MG63 (cell line): ENCODE data around the gene FER. TPM values are rescaled to one million over a fixed set of nuclear protein-coding genes. Genes with fewer than 3 reads are reported as not detected.
"Not testable (repeated sequence)": the region's sequence is repeated elsewhere in the genome, so short reads cannot be mapped to it uniquely, and the experiment has no call there.

ENCODE experiments used
- DNase-seq: peaks from one replicate; pipeline ENCODE4 v3.0.0-alpha.2; 2020
- H3K27me3 ChIP-seq: fragments of 250-450 bp; sonication (Bioruptor Pico); 2 replicates; pipeline ENCODE4 v1.5.1; 2020; ENCODE audit warnings: mild to moderate bottlenecking, moderate library complexity
- H3K36me3 ChIP-seq: fragments of 250-450 bp; sonication (Bioruptor Pico); 2 replicates; pipeline ENCODE4 v1.5.1; 2020; ENCODE audit warnings: mild to moderate bottlenecking, moderate library complexity
- H3K4me3 ChIP-seq: fragments of 250-450 bp; sonication (Bioruptor Pico); 2 replicates; pipeline ENCODE4 v1.5.1; 2020; ENCODE audit warnings: mild to moderate bottlenecking, moderate library complexity
- H3K9me3 ChIP-seq: fragments of 250-450 bp; sonication (Bioruptor Pico); 2 replicates; pipeline ENCODE4 v1.5.1; 2020; ENCODE audit warnings: mild to moderate bottlenecking, moderate library complexity
- total RNA-seq: library from RNA; depleted of rRNA; stranded (reverse); fragments of >200 nt; shearing (Covaris generic); gene quantifications from 2 replicates; pipeline ENCODE4 v1.2.3, GENCODE V29; 2014; ENCODE audit warnings: low replicate concordance; rRNA removed

FER gene
- 5.9 and 9.9 TPM in 2 replicates for total RNA-seq

DNA sequence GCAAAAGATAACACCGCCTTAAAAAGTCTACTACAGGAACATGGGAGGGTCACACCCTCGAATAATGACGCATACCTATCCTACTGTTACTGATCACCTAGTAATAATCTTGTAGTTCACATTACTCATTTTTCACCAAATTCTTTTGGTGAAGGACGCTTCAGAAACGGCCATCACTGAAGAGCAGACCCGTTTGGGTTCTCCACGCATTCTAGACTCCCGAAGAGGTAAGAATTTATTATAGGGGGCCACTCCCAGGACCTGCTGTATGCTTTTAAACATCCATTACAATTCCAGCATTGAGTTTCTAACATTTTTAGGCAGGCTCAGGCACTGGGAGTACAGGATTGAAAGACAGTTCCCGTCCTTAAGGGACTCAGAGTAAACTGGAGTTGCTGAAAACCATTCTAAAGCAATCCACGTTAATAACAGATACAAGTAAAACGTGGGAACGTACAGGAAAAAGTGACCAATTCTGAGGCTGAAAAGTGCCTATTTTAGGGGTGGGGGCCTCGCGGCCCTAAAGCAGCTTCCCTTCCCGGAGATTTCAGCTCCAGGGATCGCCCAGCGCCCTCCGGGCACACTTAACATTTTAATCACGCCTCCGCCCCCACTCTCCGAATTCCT is at the start of gene FER:
TSS of gene FER (plus strand) at position 124 of the 627 bp plus-strand sequence. CDS start 50,286 bp downstream, outside the sequence.
- no peaks in the 10 kb centered on the region for H3K27me3 ChIP-seq

DNA sequence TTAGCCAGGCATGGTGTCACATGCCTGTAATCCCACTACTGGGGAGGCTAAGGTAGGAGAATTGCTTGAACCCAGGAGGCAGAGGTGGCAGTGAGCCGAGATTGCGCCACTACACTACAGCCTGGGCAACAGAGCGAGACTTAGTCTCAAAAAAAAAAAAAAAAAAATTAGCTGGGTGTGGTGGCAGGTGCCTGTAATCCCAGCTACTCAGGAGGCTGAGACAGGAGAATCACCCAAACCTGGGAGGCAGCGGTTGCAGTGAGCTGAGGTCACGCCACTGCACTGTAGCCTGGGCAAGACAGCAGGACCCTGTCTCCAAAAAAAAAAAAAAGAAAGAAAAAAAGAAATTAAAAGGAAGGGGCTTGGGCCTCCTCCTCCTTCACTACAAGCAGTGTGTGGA is 47.3 kb upstream of the FER start:
- H3K4me3 ChIP-seq, H3K27me3 ChIP-seq, DNase-seq, H3K9me3 ChIP-seq, H3K36me3 ChIP-seq: not testable (repeated sequence)

More for the DNA sequence above, at the start of gene FER:
- Histone ChIP-seq H3K4me3 (peak within 1 kb of the TSS; percentile 81), H3K36me3 (no peaks in the 10 kb centered on the region), H3K9me3 (no peaks in the 10 kb centered on the region)
- DNase-seq = peak; percentile 54

DNA sequence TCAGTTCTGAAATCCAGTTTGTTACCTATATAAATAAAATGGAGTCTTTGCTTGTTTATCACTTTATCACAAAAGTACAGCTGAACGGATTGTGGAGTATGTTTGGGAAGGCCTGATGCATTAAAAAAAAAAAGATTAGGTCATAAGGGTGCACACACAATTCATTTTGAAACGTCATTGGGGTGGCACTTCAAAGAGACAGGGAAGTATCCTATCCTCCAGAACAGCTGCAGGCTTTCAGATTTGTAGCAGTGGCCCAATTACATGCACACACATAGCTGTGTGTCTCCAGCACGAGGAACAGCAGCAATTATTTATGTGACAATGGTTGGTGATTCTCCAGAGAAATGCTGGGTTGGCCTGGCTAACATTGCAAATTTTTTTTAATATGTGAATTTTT is 46.8 kb upstream of the FER start:
- no peak for DNase-seq
- Histone ChIP-seq H3K36me3 (no peaks in the 10 kb centered on the region), H3K9me3 (no peaks in the 10 kb centered on the region; the same call in 1 of the 2 replicates), H3K4me3 (no peak overlapping the region), H3K27me3 (no peaks in the 10 kb centered on the region)

DNA sequence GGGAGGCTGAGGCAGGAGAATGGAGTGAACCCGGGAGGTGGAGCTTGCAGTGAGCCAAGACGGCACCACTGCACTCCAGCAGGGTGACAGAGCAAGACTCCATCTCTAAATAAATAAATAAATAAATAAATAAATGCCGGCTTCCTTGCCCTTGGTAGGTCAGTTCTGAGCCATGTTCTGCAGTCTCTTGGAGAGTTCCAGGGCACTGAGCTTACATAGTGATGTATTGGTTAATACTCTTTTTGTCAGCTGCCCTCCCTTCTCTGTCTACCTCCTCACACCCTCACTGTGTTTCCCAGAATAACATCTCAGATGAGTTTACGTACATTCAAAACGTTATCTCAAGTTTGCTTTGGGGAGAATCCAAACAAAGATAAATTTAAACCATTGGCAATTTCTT is 45.2 kb upstream of the FER start:
- Histone ChIP-seq H3K9me3 (no peaks in the 10 kb centered on the region; the same call in 1 of the 2 replicates), H3K4me3 (no peak overlapping the region), H3K27me3 (no peaks in the 10 kb centered on the region), H3K36me3 (no peaks in the 10 kb centered on the region)
- DNase-seq = no peak

DNA sequence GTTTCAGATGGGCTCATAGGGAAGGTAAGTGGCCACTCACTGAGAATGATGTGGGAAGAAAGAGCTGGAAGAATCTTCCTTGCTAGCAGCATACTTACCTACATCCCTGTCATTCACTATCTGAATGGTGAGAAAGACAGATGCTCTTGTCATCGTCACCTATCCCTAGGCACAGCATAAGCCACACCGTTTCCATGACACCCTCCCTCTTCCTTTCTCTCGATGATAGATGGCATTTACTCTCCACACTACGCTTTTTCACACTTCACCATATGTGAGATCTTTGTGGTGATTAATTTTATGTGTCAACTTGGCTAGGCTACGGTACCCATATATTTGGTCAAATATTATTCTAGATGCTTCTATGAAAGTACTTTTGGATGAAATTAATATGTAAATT is 44.4 kb upstream of the FER start:
- Histone ChIP-seq H3K27me3 (no peaks in the 10 kb centered on the region), H3K36me3 (no peaks in the 10 kb centered on the region), H3K4me3 (no peak overlapping the region), H3K9me3 (no peaks in the 10 kb centered on the region; the same call in 1 of the 2 replicates)
- DNase-seq = no peak

DNA sequence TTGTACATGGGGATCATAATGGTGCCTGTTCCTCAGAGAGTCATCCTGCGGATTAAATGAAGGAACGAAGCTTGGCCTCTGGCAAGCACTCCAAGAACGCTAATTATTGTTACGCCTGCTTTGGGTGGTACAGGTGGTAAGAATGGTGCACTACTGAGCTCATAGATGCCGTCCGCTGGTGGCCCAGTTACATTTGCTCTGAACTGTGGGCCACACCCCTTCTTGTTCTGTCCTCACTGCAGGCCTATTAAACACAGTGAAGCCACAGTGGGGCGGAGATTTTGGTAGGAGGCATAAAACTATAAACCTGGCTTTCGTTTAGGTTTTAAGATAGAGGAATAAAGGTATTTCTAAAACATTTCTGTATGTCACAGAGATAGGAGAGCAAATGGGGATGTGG is 40.6 kb upstream of the FER start:
- no peaks in the 10 kb centered on the region; the same call in 1 of the 2 replicates for H3K9me3 ChIP-seq
- no peaks in the 10 kb centered on the region for H3K36me3 ChIP-seq
- no peak for DNase-seq
- H3K4me3 ChIP-seq = no peak overlapping the region
- peaks cover 5% of the 10 kb centered on the region; the same call in 1 of the 2 replicates for H3K27me3 ChIP-seq

DNA sequence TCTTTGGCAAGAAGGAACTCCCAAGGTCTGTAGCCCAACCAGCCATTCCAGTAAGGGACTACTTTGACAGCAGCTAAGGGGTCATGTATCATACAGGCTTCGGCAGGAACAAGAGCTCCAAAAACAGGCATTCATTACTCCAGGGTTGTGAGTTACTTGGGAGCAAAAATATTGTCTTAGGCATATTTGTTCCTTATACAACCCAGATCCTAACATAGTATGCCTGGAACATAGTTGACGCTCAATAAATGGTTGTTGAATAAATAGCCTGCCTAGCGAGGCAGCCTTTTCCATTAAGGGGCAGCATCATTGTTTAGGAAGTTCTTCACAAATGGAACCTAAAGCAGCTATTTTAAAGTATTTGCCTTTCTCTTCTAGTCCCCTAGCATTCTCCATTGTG is 35.8 kb upstream of the FER start:
- DNase-seq = no peak
- Histone ChIP-seq H3K4me3 (no peak overlapping the region), H3K27me3 (peaks cover 8% of the 10 kb centered on the region), H3K36me3 (no peaks in the 10 kb centered on the region), H3K9me3 (no peaks in the 10 kb centered on the region)

DNA sequence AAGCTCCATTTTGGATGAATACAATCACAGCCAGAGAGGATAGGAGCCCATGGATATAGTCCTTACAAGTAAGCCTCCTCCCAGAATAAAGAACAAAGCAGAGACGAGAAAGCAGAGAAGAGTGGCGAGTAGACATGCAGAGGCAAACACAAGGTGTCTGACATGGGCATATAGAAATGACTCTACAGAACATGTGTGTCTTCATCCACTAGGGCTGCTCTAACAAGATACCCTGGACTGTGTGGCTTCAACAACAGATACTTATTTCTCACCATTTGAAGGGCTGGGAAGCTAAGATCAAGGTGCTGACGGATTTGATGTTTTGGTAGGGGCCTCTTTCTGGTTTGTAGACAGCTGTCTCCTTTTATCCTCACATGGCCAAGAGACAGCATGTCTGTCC is 32.3 kb upstream of the FER start:
- Histone ChIP-seq H3K36me3 (no peaks in the 10 kb centered on the region), H3K9me3 (no peaks in the 10 kb centered on the region), H3K4me3 (no peak overlapping the region), H3K27me3 (peaks cover 5% of the 10 kb centered on the region)
- DNase-seq = no peak

DNA sequence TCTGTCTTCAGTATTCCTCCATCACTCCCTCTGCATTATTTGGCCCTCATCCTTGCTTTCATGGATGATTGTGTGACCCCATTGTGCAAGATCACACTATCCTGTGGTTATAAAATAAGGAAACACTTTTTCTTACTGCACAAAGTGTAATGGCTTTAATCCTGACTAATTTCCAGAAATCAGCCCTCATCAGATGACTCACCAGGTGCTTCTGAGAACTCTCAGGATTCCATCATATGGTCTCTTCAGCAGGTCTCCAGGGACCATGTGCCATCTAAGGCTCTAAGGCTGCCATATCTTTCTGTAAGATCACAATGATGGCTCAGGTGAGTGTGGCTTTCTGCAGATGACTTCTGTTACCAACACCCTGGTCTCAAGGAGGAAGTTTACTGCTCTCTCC is 27.3 kb upstream of the FER start:
- no peaks in the 10 kb centered on the region for H3K9me3 ChIP-seq
- H3K36me3 ChIP-seq = no peaks in the 10 kb centered on the region
- DNase-seq = no peak
- H3K27me3 ChIP-seq = no peaks in the 10 kb centered on the region
- no peak overlapping the region for H3K4me3 ChIP-seq

DNA sequence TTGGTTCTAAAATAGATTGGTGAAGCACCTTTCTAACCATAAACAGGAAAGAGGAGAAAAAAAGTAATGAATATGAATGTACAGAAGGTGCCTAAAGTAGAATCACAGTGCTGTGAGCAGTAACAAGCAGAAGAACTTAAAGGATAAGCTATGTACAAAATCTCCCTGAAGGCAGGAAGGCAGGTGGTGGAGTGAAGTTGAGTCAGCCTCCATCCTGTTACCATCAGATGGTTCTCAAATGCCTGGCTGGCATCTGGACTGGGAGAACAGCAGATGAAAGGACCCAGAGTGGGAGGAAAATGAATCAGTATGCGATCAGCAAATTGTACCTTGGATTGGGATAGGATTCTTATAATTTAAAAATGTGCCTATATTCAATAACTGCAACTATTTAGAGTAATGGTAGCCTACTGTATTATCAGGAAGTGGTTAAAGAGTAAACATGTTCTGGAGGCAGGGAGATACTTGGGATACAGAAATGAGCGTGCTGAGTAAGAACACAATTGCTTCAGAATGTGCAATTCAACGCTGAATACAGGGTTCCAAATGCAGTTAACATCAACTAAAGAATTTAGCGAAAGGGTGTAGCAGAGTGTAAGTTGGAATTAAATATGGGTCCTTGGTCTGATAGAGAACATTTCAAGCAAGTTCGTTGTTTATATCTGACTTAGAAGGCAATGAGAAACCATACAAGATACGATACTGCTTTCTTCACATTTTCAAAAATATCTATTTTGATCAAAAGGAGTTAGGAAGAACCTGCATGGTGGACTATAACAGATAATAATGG is 21.1 kb upstream of the FER start:
- Histone ChIP-seq H3K36me3 (peaks cover 4% of the 10 kb centered on the region; the same call in 1 of the 2 replicates), H3K4me3 (peak overlapping the region; percentile 84), H3K27me3 (no peaks in the 10 kb centered on the region), H3K9me3 (no peaks in the 10 kb centered on the region)
- peak; percentile 6 for DNase-seq

DNA sequence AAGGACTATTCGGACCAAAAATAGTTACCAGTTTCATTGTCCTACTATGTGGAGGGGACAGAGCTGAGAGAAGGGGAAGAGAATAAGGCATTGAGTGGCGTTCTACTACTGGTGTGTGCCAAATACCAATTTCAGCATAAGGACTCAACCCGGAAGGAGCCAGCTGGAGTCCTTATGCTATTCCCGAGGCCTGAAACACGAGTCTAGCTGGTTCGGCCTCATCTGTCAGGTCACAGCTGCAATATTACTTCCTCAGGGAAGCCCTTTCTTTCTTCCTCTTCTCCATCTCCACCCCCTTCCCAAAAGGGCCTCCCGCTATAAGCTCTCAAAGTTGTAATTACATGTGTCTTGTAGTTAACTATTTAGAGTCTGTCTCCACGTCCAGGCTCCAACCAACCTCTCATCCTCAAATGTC is 20.5 kb upstream of the FER start:
- Histone ChIP-seq H3K9me3 (no peaks in the 10 kb centered on the region), H3K27me3 (no peaks in the 10 kb centered on the region), H3K4me3 (peak overlapping the region; percentile 84), H3K36me3 (peaks cover 4% of the 10 kb centered on the region; the same call in 1 of the 2 replicates)
- DNase-seq = peak; percentile 51

DNA sequence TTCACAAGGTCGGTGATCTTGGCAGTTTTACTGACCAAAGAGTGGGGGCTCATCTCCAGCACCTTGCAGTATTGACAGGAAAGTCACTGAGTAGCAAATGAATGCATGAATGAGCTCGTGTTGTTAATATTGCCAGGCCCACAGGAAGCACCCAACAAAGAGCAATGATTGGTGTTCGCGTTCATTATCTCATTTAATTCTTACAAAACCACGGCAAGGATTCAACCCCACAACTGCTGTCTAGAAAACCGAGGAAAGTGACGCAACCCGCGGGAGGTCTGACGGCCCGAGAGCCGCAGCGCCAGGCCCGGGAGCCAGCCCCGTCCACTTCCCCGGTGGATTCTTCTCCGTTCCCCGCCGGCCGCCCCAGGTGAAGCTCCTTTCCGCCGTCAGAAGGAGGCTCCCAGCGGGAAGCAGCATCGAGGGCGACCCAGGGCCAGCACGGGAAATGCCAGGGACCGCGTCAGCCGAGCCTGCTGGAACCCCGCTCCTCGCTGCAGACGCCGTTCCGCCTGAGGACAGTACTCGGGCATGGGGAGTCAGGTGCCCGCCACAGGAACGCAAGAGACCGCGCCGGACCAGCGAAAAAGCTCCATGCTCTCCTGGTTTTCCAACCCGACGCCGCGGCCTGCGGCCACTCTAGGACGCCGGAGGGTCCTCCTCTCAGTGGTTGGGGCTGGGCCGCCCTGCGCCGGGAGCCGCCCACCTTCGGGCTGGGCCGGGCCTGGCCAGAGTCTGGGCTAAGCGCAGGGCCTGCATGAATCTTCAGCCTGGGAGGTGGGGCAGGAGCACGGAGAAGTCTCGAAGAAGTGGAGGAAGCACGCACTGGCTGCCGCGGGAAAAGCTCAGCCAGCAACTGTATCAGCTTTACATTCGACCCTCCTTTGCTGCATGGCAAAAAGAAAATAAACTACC is 19.8 kb upstream of the FER start:
- Histone ChIP-seq H3K4me3 (peak overlapping the region; percentile 84), H3K9me3 (no peaks in the 10 kb centered on the region), H3K27me3 (no peaks in the 10 kb centered on the region), H3K36me3 (peaks cover 4% of the 10 kb centered on the region; the same call in 1 of the 2 replicates)
- DNase-seq = peak; percentile 98

DNA sequence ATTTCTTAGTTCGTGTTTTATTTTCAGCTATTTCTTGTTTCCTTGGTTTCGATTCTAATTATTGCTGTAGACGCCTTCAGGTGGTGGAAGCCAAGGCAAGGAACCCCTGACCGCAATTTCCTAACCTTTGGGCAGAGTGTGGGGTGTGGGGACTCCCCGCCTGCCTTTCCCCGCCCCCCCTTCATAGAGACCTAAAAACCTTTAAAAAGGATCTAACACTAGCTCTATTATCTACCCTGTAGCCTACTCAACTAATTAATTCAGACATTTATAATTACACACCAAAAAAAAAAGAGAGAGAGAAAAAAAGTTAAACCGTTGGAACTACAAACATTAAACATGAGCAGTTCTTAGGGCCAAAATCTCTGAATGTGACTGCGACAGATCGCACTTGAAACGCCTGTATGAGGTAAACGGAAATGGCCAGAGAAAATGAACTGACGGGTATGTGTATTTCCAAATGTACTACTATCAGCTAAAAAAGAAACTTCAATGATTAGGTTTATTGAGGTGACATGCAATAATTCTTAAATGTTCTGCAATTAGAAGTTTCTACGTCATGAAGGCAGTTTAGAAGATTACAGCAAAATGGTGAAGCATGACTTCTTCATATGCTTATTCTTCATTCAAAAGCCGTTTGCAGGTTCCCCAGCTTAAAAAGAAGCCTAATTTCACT is 19.0 kb upstream of the FER start:
- no peaks in the 10 kb centered on the region for H3K27me3 ChIP-seq
- no peaks in the 10 kb centered on the region for H3K9me3 ChIP-seq
- peak overlapping the region; percentile 84 for H3K4me3 ChIP-seq
- H3K36me3 ChIP-seq = peaks cover 4% of the 10 kb centered on the region; the same call in 1 of the 2 replicates
- no peak for DNase-seq

DNA sequence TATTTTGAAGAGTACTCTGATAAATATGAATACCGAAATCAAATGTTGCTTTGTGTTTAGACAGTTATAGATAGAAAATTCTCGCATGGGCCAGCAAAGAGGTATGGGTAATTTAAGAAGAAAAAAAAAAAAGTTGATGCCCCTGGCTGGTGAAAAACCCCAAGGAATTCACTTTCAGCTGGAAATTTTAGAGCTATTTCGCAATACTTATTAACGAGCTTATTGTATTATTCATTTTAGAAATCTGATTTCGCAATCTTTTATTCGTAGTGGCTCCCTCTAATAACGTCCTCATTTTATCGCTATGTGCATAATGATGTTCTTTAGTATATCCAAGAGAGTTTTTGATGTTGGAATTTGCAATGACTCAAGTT is 18.5 kb upstream of the FER start:
- no peak for DNase-seq
- H3K36me3 ChIP-seq = peaks cover 4% of the 10 kb centered on the region; the same call in 1 of the 2 replicates
- H3K4me3 ChIP-seq = no peak overlapping the region
- H3K9me3 ChIP-seq = no peaks in the 10 kb centered on the region
- no peaks in the 10 kb centered on the region for H3K27me3 ChIP-seq

DNA sequence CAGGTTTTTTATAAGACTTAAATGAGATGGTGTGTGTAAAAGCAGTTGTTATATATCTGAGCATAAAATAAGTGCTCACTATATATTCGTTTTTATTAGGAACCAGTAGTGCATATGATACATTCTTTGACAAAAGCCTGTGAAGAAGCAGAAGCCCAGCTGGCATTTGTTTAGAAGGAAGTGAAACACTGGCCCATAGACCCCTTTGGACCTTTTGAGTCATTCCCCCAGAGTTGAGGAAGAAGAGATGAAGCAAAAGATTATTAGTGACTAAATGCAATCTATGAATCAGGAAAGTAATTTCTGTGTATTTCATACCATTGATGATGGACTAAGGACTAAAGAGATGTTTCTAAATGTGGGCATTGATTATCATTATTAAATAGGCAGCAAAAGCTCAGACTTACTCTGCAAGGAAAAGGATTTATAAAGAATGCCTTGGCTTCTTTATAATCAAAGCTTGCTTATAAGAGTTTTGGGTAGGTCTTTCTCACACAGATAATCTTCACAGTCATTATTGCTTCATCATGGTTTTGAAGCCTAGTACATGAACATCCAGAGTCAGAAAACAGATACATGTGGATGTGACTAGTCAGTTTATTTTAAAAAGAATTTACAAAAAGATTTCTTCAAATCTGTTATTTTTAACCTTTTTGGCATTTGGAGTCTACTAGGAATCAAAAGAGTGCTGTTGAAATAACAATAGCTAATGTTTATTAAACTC is 16.9 kb upstream of the FER start:
- Histone ChIP-seq H3K4me3 (no peak overlapping the region), H3K27me3 (no peaks in the 10 kb centered on the region), H3K9me3 (no peaks in the 10 kb centered on the region), H3K36me3 (peaks cover 4% of the 10 kb centered on the region; the same call in 1 of the 2 replicates)
- no peak for DNase-seq

DNA sequence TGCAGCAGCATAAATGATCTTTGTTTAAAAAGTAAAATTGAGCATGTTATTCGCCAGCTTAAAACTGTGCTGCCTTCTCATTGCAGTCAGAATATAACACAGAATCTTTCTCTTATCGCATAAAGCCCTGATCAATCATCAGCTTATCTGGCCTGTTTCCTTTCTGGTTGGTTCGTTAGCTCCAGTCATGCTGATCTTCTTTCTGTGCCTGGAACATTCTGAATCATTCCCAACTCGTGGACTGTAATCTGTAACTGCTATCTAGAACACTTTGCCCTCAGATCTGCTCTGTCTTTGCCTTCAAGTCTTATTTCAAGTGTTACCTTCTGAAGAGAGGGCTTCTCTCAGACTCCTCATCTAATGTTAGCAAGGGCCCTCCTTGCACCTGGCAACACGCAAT is 11.9 kb upstream of the FER start:
- Histone ChIP-seq H3K36me3 (no peaks in the 10 kb centered on the region), H3K9me3 (no peaks in the 10 kb centered on the region), H3K4me3 (no peak overlapping the region), H3K27me3 (no peaks in the 10 kb centered on the region)
- no peak for DNase-seq
